Measurements from ENCODE around the gene PANK2.

- TF ChIP-seq CTCF (IDR thresholded peaks at IDR 0.05) (no peak), POLR2A (IDR thresholded peaks at IDR 0.05) (no peak)
Measured at GRCh38 chr20:3864518-3864917, 24.7 kb upstream of the PANK2 start.

Measured in body of pancreas (tissue), 4 donors.